SK-N-SH (cell line): ENCODE data around the gene PDK2. TPM values are rescaled to one million over a fixed set of nuclear protein-coding genes. Genes with fewer than 3 reads are reported as not detected.

Source experiments
- CTCF ChIA-PET: fragments of 300-600, 350-600 bp; formaldehyde crosslinking; extraction: SDS; loops from one replicate; lab custom pipeline; 2021; lab: Yijun Ruan, JAX
- POLR2A ChIA-PET: fragments of 350-600 bp; sonication (Branson Sonifier 250); formaldehyde crosslinking; extraction: SDS; loops from one replicate; lab custom pipeline; 2020; ENCODE audit warnings: antibody characterized with exemption, inconsistent platforms; lab: Yijun Ruan, JAX
- DNase-seq: peaks from one replicate; pipeline ENCODE4 v3.0.0; 2012
- H2AFZ ChIP-seq: fragments of 200-600 bp; sonication (generic); 2 replicates; pipeline ENCODE4 v1.8.1; 2016; ENCODE audit warnings: antibody characterized with exemption, mild to moderate bottlenecking, low read depth
- H3F3A ChIP-seq: fragments of 200-600 bp; sonication (generic); replicated peaks from 2 replicates; pipeline ENCODE3; 2016; ENCODE audit warnings: antibody characterized with exemption, mild to moderate bottlenecking; ENCODE audit not compliant: insufficient read depth
- H3K27ac ChIP-seq, 2 experiments: fragments of 200-500 bp in 1 of 2; fragments of 200-600 bp in 1 of 2; sonication (Bioruptor generic) in 1 of 2; sonication (generic), shearing (Covaris generic) in 1 of 2; 2 replicates each; pipeline versions ENCODE4 v1.5.1 to v1.6.1; 2014 to 2016; ENCODE audit warnings: low read depth in 2 of 2, inconsistent platforms in 1 of 2, low read length in 1 of 2, mild to moderate bottlenecking in 1 of 2, mixed read lengths in 1 of 2
- H3K27me3 ChIP-seq: fragments of 200-600 bp; sonication (generic), shearing (Covaris generic); 2 replicates; pipeline ENCODE4 v1.6.1; 2016; ENCODE audit warnings: mixed run types; ENCODE audit not compliant: insufficient read depth
- H3K36me3 ChIP-seq, 2 experiments: fragments of 200-500 bp in 1 of 2; fragments of 200-600 bp in 1 of 2; sonication (Bioruptor generic) in 1 of 2; sonication (generic) in 1 of 2; replicated peaks in 1 of 2; 2 replicates each; pipeline versions ENCODE3 to v1.5.1; 2014 to 2016; ENCODE audit warnings: low read length in 1 of 2, mild to moderate bottlenecking in 1 of 2; ENCODE audit not compliant: insufficient read depth in 2 of 2, control insufficient read depth in 1 of 2
- H3K4me1 ChIP-seq, 2 experiments: fragments of 200-500 bp in 1 of 2; fragments of 200-600 bp in 1 of 2; sonication (Bioruptor generic) in 1 of 2; sonication (generic), shearing (Covaris generic) in 1 of 2; 2 replicates each; pipeline versions ENCODE4 v1.5.1 to v1.6.1; 2014 to 2016; ENCODE audit warnings: low read depth in 1 of 2, low read length in 1 of 2, mixed run types in 1 of 2; ENCODE audit not compliant: insufficient read depth in 2 of 2, control insufficient read depth in 1 of 2
- H3K4me2 ChIP-seq: fragments of 200-600 bp; sonication (generic), shearing (Covaris generic); 2 replicates; pipeline ENCODE4 v1.6.1; 2017; ENCODE audit warnings: mixed run types
- H3K4me3 ChIP-seq, 2 experiments: fragments of 200-500 bp in 1 of 2; fragments of 200-600 bp in 1 of 2; sonication (Bioruptor generic) in 1 of 2; sonication (generic), shearing (Covaris generic) in 1 of 2; 2 replicates each; pipeline versions ENCODE4 v1.5.1 to v1.8.1; 2014 to 2016; ENCODE audit warnings: low read depth in 2 of 2, inconsistent platforms in 1 of 2, low read length in 1 of 2, mild to moderate bottlenecking in 1 of 2, mixed read lengths in 1 of 2, moderate library complexity in 1 of 2
- H3K79me2 ChIP-seq: fragments of 200-600 bp; sonication (generic); 2 replicates; pipeline ENCODE4 v1.8.1; 2017; ENCODE audit warnings: mild to moderate bottlenecking; ENCODE audit not compliant: insufficient read depth
- H3K9ac ChIP-seq: fragments of 200-600 bp; sonication (generic); 2 replicates; pipeline ENCODE4 v1.6.1; 2017; ENCODE audit warnings: mixed run types
- H3K9me2 ChIP-seq: fragments of 200-600 bp; sonication (generic); 2 replicates; pipeline ENCODE4 v1.6.1; 2017; ENCODE audit warnings: mixed run types
- H3K9me3 ChIP-seq: fragments of 200-600 bp; sonication (generic); 2 replicates; pipeline ENCODE4 v1.6.1; 2017; ENCODE audit warnings: mixed run types, mild to moderate bottlenecking, moderate library complexity
- H4K20me1 ChIP-seq: fragments of 200-600 bp; sonication (generic); 2 replicates; pipeline ENCODE4 v1.6.1; 2017; ENCODE audit warnings: mild to moderate bottlenecking, mixed run types; ENCODE audit not compliant: insufficient read depth
- CTCF ChIP-seq: fragments of 200-600 bp; sonication (generic); IDR thresholded peaks from 2 replicates; pipeline ENCODE4 v1.6.1; 2017; ENCODE audit warnings: antibody characterized with exemption, mild to moderate bottlenecking, moderate library complexity
- FOXJ3 ChIP-seq: sonication (generic); formaldehyde crosslinking; IDR thresholded peaks from 2 replicates; pipeline ENCODE4 v1.5.1; 2020; ENCODE audit warnings: mild to moderate bottlenecking, missing genetic modification reagents
- IRF3 ChIP-seq: fragments of 150-350 bp; IDR thresholded peaks from 2 replicates; pipeline ENCODE4 v1.6.1; 2016; ENCODE audit warnings: mild to moderate bottlenecking, low read depth, low read length
- MEF2A ChIP-seq: IDR thresholded peaks from 2 replicates; pipeline ENCODE4 v1.4.0; 2012; ENCODE audit warnings: low read depth, borderline replicate concordance
- PBX3 ChIP-seq: IDR thresholded peaks from 2 replicates; pipeline ENCODE4; 2012
- SIN3A ChIP-seq: IDR thresholded peaks from 2 replicates; pipeline ENCODE4 v1.6.1; 2012; ENCODE audit warnings: low read depth, mild to moderate bottlenecking, low read length, moderate library complexity, borderline replicate concordance
- TAF1 ChIP-seq: IDR thresholded peaks from 2 replicates; pipeline ENCODE4 v1.6.1; 2012; ENCODE audit warnings: low read depth, mild to moderate bottlenecking, low read length, moderate library complexity, borderline replicate concordance
- TCF12 ChIP-seq: IDR thresholded peaks from 2 replicates; pipeline ENCODE4 v1.4.0; 2012
- TEAD4 ChIP-seq: IDR thresholded peaks from 2 replicates; pipeline ENCODE4 v1.4.0; 2012; ENCODE audit warnings: mild to moderate bottlenecking, borderline replicate concordance; ENCODE audit not compliant: insufficient read depth
- WGBS: methylation state at CpG from one replicate; pipeline ENCODE4 v1.1.6; 2017; ENCODE audit warnings: low lambda C conversion rate; 5-methylcytosine and 5-hydroxymethylcytosine counted together
- polyA plus RNA-seq, 3 experiments: library from polyadenylated mRNA; depleted of rRNA; stranded (reverse); fragments of >200 nt; gene quantifications; 2 replicates each; pipeline ENCODE4 v1.2.3, GENCODE V29; 2012
- TF ChIP-seq, protein P1 (sequence below): IDR thresholded peaks from 2 replicates; pipeline ENCODE4 v1.4.0; 2012; ENCODE audit warnings: low read depth

PDK2 gene
- polyA plus RNA-seq, 1 of the 3 experiments (the other 2 are of a cell fraction), result 124 TPM

GRCh38 chr17:50097455-50097854 is 2.3 kb downstream of the PDK2 start:
- CTCF ChIA-PET, result interaction anchor here (0.7 to 15.0 kb wide), 12 partner anchors 10 to 104 kb away, joined by 3 to 297 read pairs (median 5); partner anchors contain the start of gene COL1A1
- Histone ChIP-seq H3K27ac (no peak overlapping the region), H3K9me3 (no peaks in the 10 kb centered on the region), H3K4me1 (peaks cover 3 to 35% of the 10 kb centered on the region in 2 experiments; a peak in 1 of 4 replicates), H3K36me3 (peaks cover 0 to 17% of the 10 kb centered on the region in 2 experiments), H3K4me2 (no peak overlapping the region), H3K4me3 (no peak overlapping the region), H4K20me1 (peaks cover 17% of the 10 kb centered on the region), H3K79me2 (no peaks in the 10 kb centered on the region), H3K27me3 (no peaks in the 10 kb centered on the region), H3K9me2 (no peaks in the 10 kb centered on the region), H2AFZ (no peak overlapping the region), H3F3A (peaks cover 34% of the 10 kb centered on the region), H3K9ac (no peak overlapping the region)
- TF ChIP-seq TCF12 (no peak), FOXJ3 (CRISPR knock-in tag) (no peak)
- TF ChIP-seq, protein P1, sequence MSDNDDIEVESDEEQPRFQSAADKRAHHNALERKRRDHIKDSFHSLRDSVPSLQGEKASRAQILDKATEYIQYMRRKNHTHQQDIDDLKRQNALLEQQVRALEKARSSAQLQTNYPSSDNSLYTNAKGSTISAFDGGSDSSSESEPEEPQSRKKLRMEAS, result no peak
- POLR2A ChIA-PET, result no interaction called here
- 100% methylated on average over 5 of the region's 7 CpGs for WGBS
- no peak for DNase-seq

DNA sequence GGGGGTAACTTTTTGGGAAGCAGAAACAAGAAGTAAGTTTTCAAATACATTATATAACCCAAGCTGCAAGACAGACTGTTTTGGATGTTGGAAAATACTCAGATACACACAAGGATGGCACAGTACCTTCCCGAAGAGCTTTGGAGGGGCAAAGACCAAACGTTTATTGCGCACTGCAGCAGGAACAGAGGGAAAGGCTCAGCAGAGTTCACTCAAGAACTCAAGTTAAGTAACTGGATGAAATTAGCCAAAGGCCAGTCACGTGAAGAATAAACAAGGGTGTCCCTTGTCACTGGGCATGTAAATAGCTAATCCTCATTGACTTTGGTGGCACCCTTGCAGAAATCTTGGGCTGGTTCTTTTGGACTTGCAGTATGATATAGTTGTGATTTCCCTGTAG is 2.8 kb downstream of the PDK2 start:
- no peak for DNase-seq
- H3K36me3 ChIP-seq, result peaks cover 0 to 17% of the 10 kb centered on the region in 2 experiments
- no peaks in the 10 kb centered on the region for H3K9me2 ChIP-seq
- ChIA-PET POLR2A (no interaction called here), CTCF (interaction anchor here (1.2 to 15.0 kb wide), 10 partner anchors 11 to 199 kb away, joined by 3 to 297 read pairs (median 5); partner anchors contain the start of gene COL1A1)
- H3K79me2 ChIP-seq, result no peaks in the 10 kb centered on the region
- no peak for TF ChIP-seq SIN3A
- no peak for TF ChIP-seq CTCF
- TF ChIP-seq TEAD4, result no peak
- TF ChIP-seq IRF3, result no peak
- TF ChIP-seq PBX3, result no peak
- no peak for TF ChIP-seq TAF1
- TF ChIP-seq MEF2A, result no peak
- no peak overlapping the region for H3K4me3 ChIP-seq
- no peak overlapping the region for H3K9ac ChIP-seq
- no peak overlapping the region for H3K4me2 ChIP-seq
- peaks cover 3 to 40% of the 10 kb centered on the region in 2 experiments; a peak in 1 of 4 replicates for H3K4me1 ChIP-seq
- WGBS, result 88% methylated on average over 4 of the region's 4 CpGs
- no peaks in the 10 kb centered on the region for H3K9me3 ChIP-seq
- no peak overlapping the region for H2AFZ ChIP-seq
- peaks cover 16% of the 10 kb centered on the region for H4K20me1 ChIP-seq
- H3K27me3 ChIP-seq, result no peaks in the 10 kb centered on the region
- H3F3A ChIP-seq, result peaks cover 30% of the 10 kb centered on the region
- H3K27ac ChIP-seq, result no peak overlapping the region
